ENCODE data around the gene NOTUM. TPM values are rescaled to one million over a fixed set of nuclear protein-coding genes. Genes with fewer than 3 reads are reported as not detected.

Gene NOTUM
- total and polyA plus RNA-seq, 10 of the 15 experiments (the other 5 are each of a cell fraction or from before 2014, with no cell fraction given) = 0.04 to 0.13 TPM; not detected in 8

DNA sequence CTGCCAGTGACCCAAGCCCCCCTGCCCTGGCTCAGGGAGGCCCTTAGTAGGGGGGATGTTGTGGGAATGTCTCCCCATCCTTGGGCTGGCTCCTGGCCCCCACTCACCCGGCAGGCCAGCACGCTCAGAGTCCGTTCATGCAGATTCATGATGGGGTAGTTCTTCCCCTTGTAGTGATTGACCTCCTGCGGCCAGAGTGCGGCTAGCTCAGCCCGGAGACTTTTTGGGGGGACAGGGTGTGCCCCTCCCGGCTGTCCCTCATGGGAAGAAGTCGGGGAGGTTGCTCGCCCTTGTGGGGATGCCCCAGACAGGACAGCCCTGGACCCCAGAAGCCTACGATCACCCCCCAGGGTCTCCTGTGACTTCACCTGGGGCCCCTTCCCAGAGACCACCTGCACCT lies 55.0 kb downstream of the NOTUM start (continued):
- TF ChIP-seq PAX5 (IDR thresholded peaks at IDR 0.05; ENCODE audit: borderline replicate concordance, low read depth, low read length) = no peak
- TF ChIP-seq NRF1 (conservative IDR thresholded peaks at IDR 0.05; ENCODE audit: low read depth, low read length) = no peak
- TF ChIP-seq RBBP5 (conservative IDR thresholded peaks at IDR 0.05) = no peak
- TF ChIP-seq, protein P1, sequence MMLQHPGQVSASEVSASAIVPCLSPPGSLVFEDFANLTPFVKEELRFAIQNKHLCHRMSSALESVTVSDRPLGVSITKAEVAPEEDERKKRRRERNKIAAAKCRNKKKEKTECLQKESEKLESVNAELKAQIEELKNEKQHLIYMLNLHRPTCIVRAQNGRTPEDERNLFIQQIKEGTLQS (IDR thresholded peaks at IDR 0.05; ENCODE audit: borderline replicate concordance, extremely low read depth, low read depth, low read length) = no peak
- TF ChIP-seq RFX5 (IDR thresholded peaks at IDR 0.05; ENCODE audit: low read depth, low read length) = no peak
- TF ChIP-seq, protein P2, sequence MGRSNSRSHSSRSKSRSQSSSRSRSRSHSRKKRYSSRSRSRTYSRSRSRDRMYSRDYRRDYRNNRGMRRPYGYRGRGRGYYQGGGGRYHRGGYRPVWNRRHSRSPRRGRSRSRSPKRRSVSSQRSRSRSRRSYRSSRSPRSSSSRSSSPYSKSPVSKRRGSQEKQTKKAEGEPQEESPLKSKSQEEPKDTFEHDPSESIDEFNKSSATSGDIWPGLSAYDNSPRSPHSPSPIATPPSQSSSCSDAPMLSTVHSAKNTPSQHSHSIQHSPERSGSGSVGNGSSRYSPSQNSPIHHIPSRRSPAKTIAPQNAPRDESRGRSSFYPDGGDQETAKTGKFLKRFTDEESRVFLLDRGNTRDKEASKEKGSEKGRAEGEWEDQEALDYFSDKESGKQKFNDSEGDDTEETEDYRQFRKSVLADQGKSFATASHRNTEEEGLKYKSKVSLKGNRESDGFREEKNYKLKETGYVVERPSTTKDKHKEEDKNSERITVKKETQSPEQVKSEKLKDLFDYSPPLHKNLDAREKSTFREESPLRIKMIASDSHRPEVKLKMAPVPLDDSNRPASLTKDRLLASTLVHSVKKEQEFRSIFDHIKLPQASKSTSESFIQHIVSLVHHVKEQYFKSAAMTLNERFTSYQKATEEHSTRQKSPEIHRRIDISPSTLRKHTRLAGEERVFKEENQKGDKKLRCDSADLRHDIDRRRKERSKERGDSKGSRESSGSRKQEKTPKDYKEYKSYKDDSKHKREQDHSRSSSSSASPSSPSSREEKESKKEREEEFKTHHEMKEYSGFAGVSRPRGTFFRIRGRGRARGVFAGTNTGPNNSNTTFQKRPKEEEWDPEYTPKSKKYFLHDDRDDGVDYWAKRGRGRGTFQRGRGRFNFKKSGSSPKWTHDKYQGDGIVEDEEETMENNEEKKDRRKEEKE (IDR thresholded peaks at IDR 0.05) = no peak
- no peak for TF ChIP-seq EZH2 (IDR thresholded peaks at IDR 0.05; ENCODE audit: borderline replicate concordance, control insufficient read depth, low read depth, low read length)
- TF ChIP-seq ZNF622 (IDR thresholded peaks at IDR 0.05) = no peak
- TF ChIP-seq MTA3 (IDR thresholded peaks at IDR 0.05; ENCODE audit: borderline replicate concordance, low read length) = no peak
- TF ChIP-seq TCF12 (IDR thresholded peaks at IDR 0.05; ENCODE audit: low read depth, low read length) = no peak
- TF ChIP-seq, protein P3, sequence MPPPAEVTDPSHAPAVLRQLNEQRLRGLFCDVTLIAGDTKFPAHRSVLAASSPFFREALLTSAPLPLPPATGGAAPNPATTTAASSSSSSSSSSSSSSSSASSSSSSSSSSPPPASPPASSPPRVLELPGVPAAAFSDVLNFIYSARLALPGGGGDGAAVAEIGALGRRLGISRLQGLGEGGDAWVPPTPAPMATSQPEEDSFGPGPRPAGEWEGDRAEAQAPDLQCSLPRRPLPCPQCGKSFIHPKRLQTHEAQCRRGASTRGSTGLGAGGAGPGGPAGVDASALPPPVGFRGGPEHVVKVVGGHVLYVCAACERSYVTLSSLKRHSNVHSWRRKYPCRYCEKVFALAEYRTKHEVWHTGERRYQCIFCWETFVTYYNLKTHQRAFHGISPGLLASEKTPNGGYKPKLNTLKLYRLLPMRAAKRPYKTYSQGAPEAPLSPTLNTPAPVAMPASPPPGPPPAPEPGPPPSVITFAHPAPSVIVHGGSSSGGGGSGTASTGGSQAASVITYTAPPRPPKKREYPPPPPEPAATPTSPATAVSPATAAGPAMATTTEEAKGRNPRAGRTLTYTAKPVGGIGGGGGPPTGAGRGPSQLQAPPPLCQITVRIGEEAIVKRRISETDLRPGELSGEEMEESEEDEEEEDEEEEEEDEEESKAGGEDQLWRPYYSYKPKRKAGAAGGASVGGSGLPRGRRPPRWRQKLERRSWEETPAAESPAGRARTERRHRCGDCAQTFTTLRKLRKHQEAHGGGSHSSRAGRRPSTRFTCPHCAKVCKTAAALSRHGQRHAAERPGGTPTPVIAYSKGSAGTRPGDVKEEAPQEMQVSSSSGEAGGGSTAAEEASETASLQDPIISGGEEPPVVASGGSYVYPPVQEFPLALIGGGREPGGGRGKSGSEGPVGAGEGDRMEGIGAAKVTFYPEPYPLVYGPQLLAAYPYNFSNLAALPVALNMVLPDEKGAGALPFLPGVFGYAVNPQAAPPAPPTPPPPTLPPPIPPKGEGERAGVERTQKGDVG (CRISPR knock-in tag; IDR thresholded peaks at IDR 0.05) = no peak
- TF ChIP-seq, protein P4, sequence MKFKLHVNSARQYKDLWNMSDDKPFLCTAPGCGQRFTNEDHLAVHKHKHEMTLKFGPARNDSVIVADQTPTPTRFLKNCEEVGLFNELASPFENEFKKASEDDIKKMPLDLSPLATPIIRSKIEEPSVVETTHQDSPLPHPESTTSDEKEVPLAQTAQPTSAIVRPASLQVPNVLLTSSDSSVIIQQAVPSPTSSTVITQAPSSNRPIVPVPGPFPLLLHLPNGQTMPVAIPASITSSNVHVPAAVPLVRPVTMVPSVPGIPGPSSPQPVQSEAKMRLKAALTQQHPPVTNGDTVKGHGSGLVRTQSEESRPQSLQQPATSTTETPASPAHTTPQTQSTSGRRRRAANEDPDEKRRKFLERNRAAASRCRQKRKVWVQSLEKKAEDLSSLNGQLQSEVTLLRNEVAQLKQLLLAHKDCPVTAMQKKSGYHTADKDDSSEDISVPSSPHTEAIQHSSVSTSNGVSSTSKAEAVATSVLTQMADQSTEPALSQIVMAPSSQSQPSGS (IDR thresholded peaks at IDR 0.05; ENCODE audit: low read length) = no peak
- no peak for TF ChIP-seq RAD21 (IDR thresholded peaks at IDR 0.05; ENCODE audit: insufficient read depth, low read depth, low read length)
